NT2/D1 (cell line): Measurements from ENCODE around the gene ACP1.

ENCODE experiments used
- DNase-seq: peaks from one replicate; pipeline ENCODE4 v3.0.0-alpha.2; 2011; ENCODE audit warnings: low read depth, low spot score
- H3K27me3 ChIP-seq: 2 replicates; pipeline ENCODE4 v1.6.0; 2011; ENCODE audit warnings: mild to moderate bottlenecking; ENCODE audit not compliant: insufficient read length, insufficient read depth
- H3K36me3 ChIP-seq: 2 replicates; pipeline ENCODE4 v1.6.1; 2011; ENCODE audit warnings: mild to moderate bottlenecking, low read length, mixed read lengths; ENCODE audit not compliant: insufficient read depth, insufficient read length
- H3K4me1 ChIP-seq: 2 replicates; pipeline ENCODE4 v1.5.1; 2011; ENCODE audit not compliant: insufficient read depth, insufficient read length
- H3K4me3 ChIP-seq: 2 replicates; pipeline ENCODE4 v1.5.1; 2011; ENCODE audit warnings: low read depth; ENCODE audit not compliant: insufficient read length
- H3K9ac ChIP-seq: 2 replicates; pipeline ENCODE4 v1.6.0; 2011; ENCODE audit warnings: low read depth; ENCODE audit not compliant: insufficient read length
- H3K9me3 ChIP-seq: 2 replicates; pipeline ENCODE4 v1.5.1; 2011; ENCODE audit warnings: mild to moderate bottlenecking, low read length; ENCODE audit not compliant: insufficient read depth
- SUZ12 ChIP-seq: IDR thresholded peaks from 2 replicates; pipeline ENCODE4 v1.6.1; 2011; ENCODE audit not compliant: insufficient read length, insufficient read depth; ENCODE audit errors: extremely low read depth
- YY1 ChIP-seq: IDR thresholded peaks from 2 replicates; pipeline ENCODE4 v1.6.1; 2011; ENCODE audit not compliant: insufficient read length, insufficient read depth
- ZNF274 ChIP-seq: IDR thresholded peaks from 2 replicates; pipeline ENCODE4 v1.6.1; 2011; ENCODE audit warnings: mild to moderate bottlenecking, low read depth, low read length

The ACP1 gene

GRCh38 chr2:255195-255594 lies 9.6 kb upstream of the ACP1 start:
- no peak for DNase-seq
- TF ChIP-seq ZNF274 = no peak
- no peak for TF ChIP-seq YY1
- no peak for TF ChIP-seq SUZ12
- Histone ChIP-seq H3K4me3 (no peak overlapping the region), H3K9me3 (no peaks in the 10 kb centered on the region), H3K27me3 (no peaks in the 10 kb centered on the region), H3K9ac (no peak overlapping the region), H3K36me3 (no peaks in the 10 kb centered on the region), H3K4me1 (no peaks in the 10 kb centered on the region)

- Histone ChIP-seq H3K4me1 (no peaks in the 10 kb centered on the region), H3K9ac (no peak overlapping the region), H3K4me3 (no peak overlapping the region), H3K9me3 (no peaks in the 10 kb centered on the region), H3K27me3 (no peaks in the 10 kb centered on the region), H3K36me3 (peaks cover 2% of the 10 kb centered on the region)
- no peak for TF ChIP-seq ZNF274
- no peak for TF ChIP-seq YY1
- TF ChIP-seq SUZ12 = no peak
- no peak for DNase-seq
Measured at GRCh38 chr2:256094-256493, 8.7 kb upstream of the ACP1 start.

GRCh38 chr2:257429-257828 lies 7.3 kb upstream of the ACP1 start:
- no peaks in the 10 kb centered on the region for H3K27me3 ChIP-seq
- TF ChIP-seq ZNF274 (no peak), YY1 (no peak), SUZ12 (no peak)
- no peaks in the 10 kb centered on the region for H3K4me1 ChIP-seq
- H3K36me3 ChIP-seq = peaks cover 2% of the 10 kb centered on the region
- no peak for DNase-seq
- H3K9me3 ChIP-seq = no peaks in the 10 kb centered on the region
- no peak overlapping the region for H3K9ac ChIP-seq
- no peak overlapping the region for H3K4me3 ChIP-seq

GRCh38 chr2:257842-258241 lies 6.9 kb upstream of the ACP1 start:
- DNase-seq = no peak
- Histone ChIP-seq H3K4me1 (no peaks in the 10 kb centered on the region), H3K4me3 (no peak overlapping the region), H3K36me3 (peaks cover 2% of the 10 kb centered on the region), H3K9ac (no peak overlapping the region), H3K27me3 (no peaks in the 10 kb centered on the region), H3K9me3 (no peaks in the 10 kb centered on the region)
- TF ChIP-seq SUZ12 = no peak
- TF ChIP-seq ZNF274 = no peak
- TF ChIP-seq YY1 = no peak

DNA sequence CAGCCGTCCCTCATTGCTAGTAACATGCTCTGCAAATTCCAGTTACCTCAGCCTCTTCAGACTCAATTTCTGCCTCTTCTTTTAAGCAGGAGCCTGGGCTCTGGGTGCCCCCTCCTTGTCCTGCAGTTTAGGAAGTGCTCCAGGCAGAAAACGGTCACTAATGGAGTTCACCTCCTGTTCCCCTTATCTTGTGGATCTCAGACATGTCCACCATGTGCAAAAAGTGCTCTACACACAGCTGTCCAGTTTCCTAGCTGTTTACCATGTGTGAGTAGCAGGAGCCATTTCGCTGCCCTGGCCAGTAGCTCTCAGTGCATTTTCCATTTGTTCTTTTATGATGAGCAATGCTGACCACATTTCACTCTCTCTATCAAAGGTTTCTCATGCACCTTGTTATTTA lies 5.8 kb upstream of the ACP1 start:
- DNase-seq = no peak
- Histone ChIP-seq H3K36me3 (peaks cover 2% of the 10 kb centered on the region), H3K4me1 (no peaks in the 10 kb centered on the region), H3K9me3 (no peaks in the 10 kb centered on the region), H3K9ac (no peak overlapping the region), H3K4me3 (no peak overlapping the region), H3K27me3 (no peaks in the 10 kb centered on the region)
- TF ChIP-seq SUZ12 (no peak), YY1 (no peak), ZNF274 (no peak)

- Histone ChIP-seq H3K4me3 (no peak overlapping the region), H3K4me1 (no peaks in the 10 kb centered on the region), H3K9me3 (no peaks in the 10 kb centered on the region), H3K36me3 (peaks cover 2% of the 10 kb centered on the region), H3K27me3 (no peaks in the 10 kb centered on the region), H3K9ac (no peak overlapping the region)
- no peak for DNase-seq
- TF ChIP-seq YY1 (no peak), SUZ12 (no peak), ZNF274 (no peak)
Measured at GRCh38 chr2:259789-260331, 4.9 kb upstream of the ACP1 start.

DNA sequence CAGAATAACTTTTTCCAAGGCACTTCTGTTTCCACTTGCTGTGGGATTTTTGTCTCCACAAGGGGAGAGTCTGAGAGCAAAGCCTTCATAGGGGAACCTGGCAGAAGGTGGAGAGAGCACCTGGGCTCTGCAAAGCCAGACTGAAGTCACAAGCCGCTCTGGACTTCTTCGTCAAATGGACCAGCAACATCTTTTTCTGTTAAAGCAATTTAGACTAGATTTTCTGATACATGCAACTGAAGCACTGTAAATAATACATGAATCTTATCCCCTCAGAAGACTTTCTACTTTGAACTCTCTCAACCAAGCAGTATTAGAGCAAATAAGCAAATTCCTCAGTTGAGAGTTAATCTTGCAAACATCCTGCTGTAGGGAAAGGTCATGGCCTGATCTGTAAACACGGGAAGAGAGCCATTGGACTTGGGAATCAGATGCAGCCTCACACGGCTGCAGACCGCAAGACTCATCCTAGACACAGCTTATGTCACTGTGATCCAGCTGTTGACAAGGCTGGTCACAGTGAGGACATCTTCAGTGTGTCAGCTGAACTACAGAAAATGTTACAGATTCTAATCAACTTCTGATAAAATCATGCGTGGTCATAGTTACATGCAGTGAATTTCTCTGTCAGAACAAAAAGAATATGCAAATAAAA lies 4.1 kb upstream of the ACP1 start:
- H3K36me3 ChIP-seq = peaks cover 4% of the 10 kb centered on the region
- no peak for DNase-seq
- no peaks in the 10 kb centered on the region for H3K9me3 ChIP-seq
- H3K27me3 ChIP-seq = no peaks in the 10 kb centered on the region
- no peak overlapping the region for H3K4me3 ChIP-seq
- H3K9ac ChIP-seq = no peak overlapping the region
- H3K4me1 ChIP-seq = no peaks in the 10 kb centered on the region
- TF ChIP-seq ZNF274 = no peak
- no peak for TF ChIP-seq SUZ12
- no peak for TF ChIP-seq YY1
